Coronary artery (tissue), 2 donors: ENCODE data around the gene FLT1.

Experiments
- DNase-seq: peaks from one replicate; pipeline ENCODE4 v3.0.0-alpha.2; 2017; ENCODE audit warnings: low spot score
- H3K27ac ChIP-seq, 2 donors: fragments of 200-600 bp; sonication (generic); one replicate each; pipeline ENCODE4 v1.5.1; 2016 to 2019
- H3K4me3 ChIP-seq: fragments of 200-600 bp; sonication (generic); 2 replicates; pipeline ENCODE4 v1.5.1; 2016; ENCODE audit warnings: mild to moderate bottlenecking, moderate library complexity
- TF ChIP-seq, protein P1 (sequence below): fragments of 200-600 bp; sonication (generic); IDR thresholded peaks from one replicate; pipeline ENCODE4 v1.5.1; 2019; ENCODE audit warnings: antibody characterized with exemption

Gene FLT1

DNA sequence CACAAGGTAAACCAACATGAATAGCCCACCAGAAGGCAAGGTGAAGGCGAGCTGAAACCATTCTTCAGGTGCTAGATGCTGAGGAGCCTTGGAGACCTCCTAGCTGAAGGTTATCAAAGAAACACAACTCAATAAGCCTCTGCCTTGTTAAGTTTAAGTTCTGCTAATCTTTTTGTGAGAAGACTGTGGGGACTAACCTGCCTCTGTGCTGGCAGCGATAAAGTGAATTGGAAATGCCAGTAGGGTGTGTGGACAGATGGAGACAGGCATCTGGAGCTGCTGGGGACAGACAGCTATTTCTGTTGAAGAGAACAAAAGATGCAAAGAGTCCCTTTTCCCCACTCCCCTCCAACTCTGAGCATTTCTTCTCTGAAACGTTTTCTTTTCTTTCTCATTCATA, 33.5 kb upstream of the FLT1 start:
- TF ChIP-seq, protein P1, sequence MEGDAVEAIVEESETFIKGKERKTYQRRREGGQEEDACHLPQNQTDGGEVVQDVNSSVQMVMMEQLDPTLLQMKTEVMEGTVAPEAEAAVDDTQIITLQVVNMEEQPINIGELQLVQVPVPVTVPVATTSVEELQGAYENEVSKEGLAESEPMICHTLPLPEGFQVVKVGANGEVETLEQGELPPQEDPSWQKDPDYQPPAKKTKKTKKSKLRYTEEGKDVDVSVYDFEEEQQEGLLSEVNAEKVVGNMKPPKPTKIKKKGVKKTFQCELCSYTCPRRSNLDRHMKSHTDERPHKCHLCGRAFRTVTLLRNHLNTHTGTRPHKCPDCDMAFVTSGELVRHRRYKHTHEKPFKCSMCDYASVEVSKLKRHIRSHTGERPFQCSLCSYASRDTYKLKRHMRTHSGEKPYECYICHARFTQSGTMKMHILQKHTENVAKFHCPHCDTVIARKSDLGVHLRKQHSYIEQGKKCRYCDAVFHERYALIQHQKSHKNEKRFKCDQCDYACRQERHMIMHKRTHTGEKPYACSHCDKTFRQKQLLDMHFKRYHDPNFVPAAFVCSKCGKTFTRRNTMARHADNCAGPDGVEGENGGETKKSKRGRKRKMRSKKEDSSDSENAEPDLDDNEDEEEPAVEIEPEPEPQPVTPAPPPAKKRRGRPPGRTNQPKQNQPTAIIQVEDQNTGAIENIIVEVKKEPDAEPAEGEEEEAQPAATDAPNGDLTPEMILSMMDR: no peak
- H3K27ac ChIP-seq: no peak overlapping the region
- no peak for DNase-seq
- H3K4me3 ChIP-seq: no peak overlapping the region

DNA sequence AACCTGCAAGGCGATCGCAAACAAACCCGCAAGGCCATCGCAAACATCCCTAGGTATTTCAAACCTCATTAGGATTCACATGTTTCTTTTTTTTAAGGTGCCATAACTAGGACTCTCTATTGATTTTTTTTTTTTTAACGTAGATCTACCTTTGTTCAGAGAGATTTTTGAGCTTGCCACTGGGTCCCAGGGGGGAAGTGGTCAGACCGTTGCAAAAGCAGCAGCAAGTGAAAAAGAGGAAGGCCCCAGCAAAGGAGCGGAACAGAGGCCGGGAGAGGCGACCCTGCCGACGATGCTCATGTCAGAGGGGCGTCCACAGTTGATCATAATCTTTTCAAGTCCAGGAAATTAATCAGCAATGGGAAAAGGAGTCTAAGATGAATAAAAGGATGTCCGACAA, 32.7 kb upstream of the FLT1 start:
- DNase-seq: no peak
- Histone ChIP-seq H3K27ac (no peak overlapping the region), H3K4me3 (no peak overlapping the region)
- TF ChIP-seq, protein P1: no peak

DNA sequence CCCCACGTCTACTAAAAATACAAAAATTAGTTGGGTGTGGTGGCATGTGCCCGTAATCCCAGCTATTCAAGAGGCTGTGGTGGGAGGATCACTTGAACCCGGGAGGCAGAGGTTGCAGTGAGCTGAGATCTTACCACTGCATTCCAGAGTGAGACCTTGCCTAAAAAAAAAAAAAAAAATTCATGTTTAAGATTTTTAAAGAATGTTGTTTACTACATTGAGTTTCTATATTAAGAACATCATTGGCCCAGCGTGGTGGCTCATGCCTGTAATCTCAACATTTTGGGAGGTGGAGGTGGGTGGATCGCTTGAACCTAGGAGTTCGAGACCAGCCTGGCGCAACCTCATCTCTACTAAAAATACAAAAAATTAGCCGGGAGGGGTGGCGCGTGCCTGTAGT, 31.9 kb upstream of the FLT1 start:
- TF ChIP-seq, protein P1: no peak

DNA sequence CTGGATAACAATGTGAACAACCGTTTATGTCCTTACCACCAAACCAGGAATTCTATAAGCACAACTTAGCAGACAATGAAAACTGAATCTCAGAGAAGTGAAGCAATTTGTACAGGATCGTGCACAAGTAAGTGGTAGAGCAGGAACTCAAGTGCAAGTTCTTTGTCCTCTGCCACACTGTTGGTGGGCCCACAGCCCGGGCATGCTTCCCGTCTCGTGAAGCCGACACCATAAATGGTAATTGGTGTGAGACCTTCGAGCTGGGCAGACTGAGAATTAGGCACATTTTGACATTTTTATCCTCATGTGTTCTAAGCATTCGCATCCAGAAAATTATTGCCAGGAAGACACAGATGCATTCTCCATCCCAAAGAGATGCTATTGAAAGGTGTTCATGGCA, 27.9 kb upstream of the FLT1 start:
- no peak for DNase-seq
- TF ChIP-seq, protein P1: no peak
- Histone ChIP-seq H3K4me3 (no peak overlapping the region), H3K27ac (no peak overlapping the region)

More for the DNA sequence above, 31.9 kb upstream of the FLT1 start:
- no peak for DNase-seq
- Histone ChIP-seq H3K27ac (no peak overlapping the region), H3K4me3 (no peak overlapping the region)

DNA sequence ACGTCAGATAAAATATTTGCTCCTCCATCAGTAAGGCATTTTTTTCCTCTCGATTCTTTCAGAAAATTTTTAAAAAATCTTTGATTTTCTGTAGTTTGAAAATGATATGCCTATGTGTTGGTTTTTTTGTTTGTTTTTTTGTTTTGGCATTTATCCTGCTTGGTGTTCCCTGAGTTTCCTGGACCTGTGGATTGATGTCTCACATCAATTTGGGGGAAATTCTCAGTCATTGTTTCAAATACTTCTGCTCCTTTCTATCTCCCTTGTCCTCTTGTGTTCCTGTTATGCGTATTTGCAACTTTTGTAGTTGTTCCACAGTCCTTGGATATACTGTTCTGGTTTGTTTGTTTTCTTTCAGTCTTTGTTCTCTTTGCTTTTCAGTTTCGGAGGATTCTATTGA, 18.8 kb upstream of the FLT1 start:
- Histone ChIP-seq H3K4me3 (no peak overlapping the region), H3K27ac (no peak overlapping the region)
- TF ChIP-seq, protein P1: no peak
- no peak for DNase-seq

DNA sequence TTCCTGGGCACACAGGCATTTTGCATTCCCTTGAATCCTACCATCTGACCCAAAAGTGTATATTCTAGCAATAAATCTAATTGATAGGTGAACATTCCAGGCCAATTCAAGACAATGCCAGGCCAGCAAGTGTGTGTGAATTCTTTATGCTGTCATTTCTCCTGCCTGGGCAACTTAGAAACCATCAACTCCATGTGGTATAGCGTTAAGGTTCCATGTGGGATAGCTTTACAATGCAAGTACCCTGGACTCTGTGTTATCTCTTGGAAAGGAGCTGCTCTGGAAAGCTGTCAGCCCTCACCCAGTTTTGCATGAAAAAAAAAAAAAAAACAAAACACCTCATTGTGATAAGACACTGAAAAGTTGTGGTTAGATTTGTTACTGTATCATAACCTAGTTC, 15.6 kb upstream of the FLT1 start:
- no peak for DNase-seq
- Histone ChIP-seq H3K27ac (no peak overlapping the region), H3K4me3 (no peak overlapping the region)
- TF ChIP-seq, protein P1: no peak

DNA sequence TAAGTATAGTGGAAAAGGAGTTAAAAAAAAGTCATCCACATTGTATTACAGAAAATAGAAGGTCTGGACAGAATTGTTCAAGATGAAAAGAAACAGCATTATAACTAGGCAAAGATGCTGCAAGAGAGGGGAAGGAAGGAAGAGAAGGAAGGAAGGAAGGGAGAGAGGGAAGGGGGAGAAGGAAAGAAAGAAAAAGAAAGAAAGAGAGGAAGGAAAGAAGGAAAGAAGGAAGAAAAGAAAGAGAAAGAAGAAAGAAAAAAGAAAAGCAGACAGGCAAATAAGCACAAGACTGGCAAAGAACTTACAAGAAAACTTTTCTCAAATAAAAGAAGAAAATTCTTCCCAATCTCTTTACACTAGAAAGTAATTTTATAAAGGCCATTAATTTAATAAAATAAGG, 15.1 kb upstream of the FLT1 start:
- no peak for DNase-seq
- TF ChIP-seq, protein P1: no peak
- no peak overlapping the region for H3K4me3 ChIP-seq
- no peak overlapping the region for H3K27ac ChIP-seq
